Globus pallidus (tissue), 1 donor: ENCODE measurements around the gene GALNTL6.

Source experiments
- DNase-seq: peaks from one replicate; pipeline ENCODE4 v3.0.0-alpha.2; 2015; ENCODE audit warnings: low spot score

GALNTL6 gene

GRCh38 chr4:171993247-171993646 is 180.0 kb downstream of the GALNTL6 start:
- DNase-seq = no peak

- no peak for DNase-seq
These were observed 194.7 kb downstream of the GALNTL6 start for GRCh38 chr4:172007889-172008288.

- DNase-seq = no peak
These were observed 196.4 kb downstream of the GALNTL6 start for GRCh38 chr4:172009446-172010230.

DNA sequence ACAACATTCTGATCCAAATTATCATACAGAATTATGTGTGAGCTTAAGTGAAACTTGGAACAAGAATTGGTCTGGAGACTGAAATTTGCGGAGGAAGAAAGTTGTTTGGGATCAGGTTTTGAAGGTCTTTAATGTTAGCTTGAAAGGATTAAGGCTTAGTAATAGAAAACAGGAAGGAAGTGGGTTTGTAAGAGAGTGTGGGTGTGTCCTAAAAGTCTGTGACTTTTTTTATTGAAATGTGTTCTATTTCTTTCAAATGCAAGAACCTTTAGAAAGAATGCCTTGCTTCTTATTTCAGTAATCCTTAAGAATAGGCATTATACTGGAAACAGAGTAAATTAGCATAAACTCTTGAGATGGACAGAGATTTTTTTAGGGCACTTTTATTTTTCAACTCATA is 198.0 kb downstream of the GALNTL6 start:
- no peak for DNase-seq

- DNase-seq = no peak
These were observed 205.2 kb downstream of the GALNTL6 start for GRCh38 chr4:172018358-172018757.

DNA sequence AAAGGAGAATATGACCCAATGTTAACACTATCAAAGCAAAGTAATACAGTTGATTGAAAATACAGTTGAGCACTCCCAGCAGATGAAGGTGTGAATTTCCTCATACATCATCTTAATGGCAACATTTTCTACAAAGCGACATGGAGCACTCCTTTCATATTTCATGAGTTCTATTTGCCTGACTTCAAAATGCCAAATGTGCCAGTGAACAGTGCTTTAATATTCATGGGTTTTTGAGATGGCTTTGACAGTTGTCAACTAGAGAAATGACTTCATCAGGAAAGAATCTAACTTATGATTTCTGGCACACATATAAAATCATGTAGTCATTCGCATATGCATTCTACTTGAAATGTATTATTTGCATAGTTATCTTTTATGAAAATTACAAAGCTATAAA is 222.4 kb downstream of the GALNTL6 start:
- DNase-seq = no peak

DNA sequence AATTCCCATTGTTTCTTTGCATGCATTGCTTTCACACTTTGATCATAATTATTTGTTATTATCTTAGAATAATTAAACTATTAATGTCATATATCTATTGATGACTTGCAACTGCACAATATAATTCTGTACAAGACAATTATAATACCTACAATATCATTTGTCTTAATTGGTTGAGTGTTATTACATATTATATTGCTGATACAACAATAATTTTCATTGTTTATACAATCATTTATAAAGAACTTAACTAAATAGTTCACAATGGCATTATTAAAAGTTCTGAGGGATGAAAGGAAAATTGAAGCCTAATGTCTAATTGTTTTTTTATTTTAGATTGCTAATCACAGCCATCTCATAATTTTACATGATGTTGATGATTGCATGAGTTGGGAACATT is 227.6 kb downstream of the GALNTL6 start:
- DNase-seq = no peak

- no peak for DNase-seq
These were observed 229.5 kb downstream of the GALNTL6 start for GRCh38 chr4:172042714-172043114.

GRCh38 chr4:172045981-172046380 is 232.8 kb downstream of the GALNTL6 start:
- no peak for DNase-seq

DNA sequence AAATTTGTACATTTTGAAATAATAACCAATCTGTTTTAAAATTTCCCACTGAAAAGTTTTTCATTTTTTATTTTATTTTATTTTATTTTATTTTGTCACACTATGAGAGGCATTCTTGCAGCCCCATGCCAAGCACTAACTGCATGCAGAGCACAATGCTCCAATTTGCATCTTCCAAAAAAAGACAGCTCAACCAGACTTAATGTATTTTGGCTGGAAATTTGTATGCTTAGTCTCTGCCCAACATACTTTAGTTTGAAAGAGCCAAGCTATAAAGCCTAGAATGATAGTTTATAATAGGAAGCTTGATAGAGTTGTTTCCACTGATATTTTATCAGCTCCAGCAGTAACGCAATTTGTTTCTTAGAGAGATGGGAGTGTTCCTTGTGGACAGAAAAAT is 235.5 kb downstream of the GALNTL6 start:
- DNase-seq = no peak

- DNase-seq = no peak
These were observed 237.7 kb downstream of the GALNTL6 start for GRCh38 chr4:172050911-172051310.

GRCh38 chr4:172055046-172055445 is 241.8 kb downstream of the GALNTL6 start:
- no peak for DNase-seq

GRCh38 chr4:172055498-172055897 is 242.3 kb downstream of the GALNTL6 start:
- DNase-seq = no peak

DNA sequence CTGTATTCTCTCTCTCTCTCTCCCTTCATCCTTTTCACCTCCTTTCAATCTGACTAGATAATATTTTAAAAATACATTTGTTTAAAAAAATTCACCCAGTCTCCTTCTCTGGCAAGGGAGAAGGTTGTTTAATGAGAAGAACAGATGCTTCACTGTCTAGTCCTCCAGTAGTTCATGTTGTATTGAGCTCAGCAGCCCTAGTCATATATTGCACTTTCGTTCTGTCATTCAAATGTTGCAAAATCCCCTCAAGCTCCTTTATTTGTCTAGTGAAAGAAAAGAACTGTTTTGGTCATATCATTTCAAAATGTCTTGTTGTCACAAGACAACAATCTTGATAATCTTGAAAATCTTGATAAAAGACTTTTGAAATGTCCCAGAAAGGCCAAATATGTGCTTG is 248.0 kb downstream of the GALNTL6 start:
- DNase-seq = no peak

DNA sequence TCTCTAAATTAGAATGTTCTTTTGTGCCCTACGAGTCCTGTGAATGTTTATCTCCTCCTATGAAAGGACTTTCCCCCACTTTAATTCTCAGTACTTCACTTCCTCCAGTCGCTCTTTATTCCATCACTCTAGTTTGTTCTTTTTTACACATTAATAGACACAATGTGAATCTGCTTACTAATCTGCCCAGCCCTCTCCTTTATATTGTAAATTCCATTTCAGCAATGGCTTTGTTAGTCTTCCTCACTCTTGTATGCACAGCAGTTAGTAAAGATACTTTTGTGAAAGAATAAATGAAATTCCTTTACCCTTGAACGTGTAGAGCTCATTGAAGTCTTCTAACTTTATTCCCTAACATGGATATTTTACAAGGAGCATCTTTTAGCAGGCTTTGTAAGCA is 255.3 kb downstream of the GALNTL6 start:
- no peak for DNase-seq

GRCh38 chr4:172073590-172073989 is 260.4 kb downstream of the GALNTL6 start:
- no peak for DNase-seq

GRCh38 chr4:172083272-172083671 is 270.1 kb downstream of the GALNTL6 start:
- DNase-seq = no peak

DNA sequence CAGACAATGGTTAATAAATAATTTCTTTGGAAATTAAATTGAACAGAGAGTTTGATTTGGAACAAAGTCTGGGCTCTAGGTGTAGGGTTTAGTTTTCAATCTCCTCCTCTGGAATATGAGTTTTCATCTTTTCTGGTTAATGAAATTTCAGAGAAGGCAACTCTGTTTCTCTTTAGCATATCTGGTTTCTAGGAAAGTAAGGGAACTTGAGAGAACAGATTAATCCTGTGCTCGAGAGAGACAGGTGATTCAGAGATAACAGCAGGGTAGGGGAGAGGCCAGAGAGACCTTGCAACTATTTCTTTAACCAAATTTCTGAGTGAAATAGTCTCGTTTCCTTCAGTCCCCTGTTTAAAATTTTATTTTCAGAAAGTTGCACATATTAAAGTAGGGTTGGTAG is 275.4 kb downstream of the GALNTL6 start:
- no peak for DNase-seq

GRCh38 chr4:172095161-172095560 is 282.0 kb downstream of the GALNTL6 start:
- DNase-seq = no peak

DNA sequence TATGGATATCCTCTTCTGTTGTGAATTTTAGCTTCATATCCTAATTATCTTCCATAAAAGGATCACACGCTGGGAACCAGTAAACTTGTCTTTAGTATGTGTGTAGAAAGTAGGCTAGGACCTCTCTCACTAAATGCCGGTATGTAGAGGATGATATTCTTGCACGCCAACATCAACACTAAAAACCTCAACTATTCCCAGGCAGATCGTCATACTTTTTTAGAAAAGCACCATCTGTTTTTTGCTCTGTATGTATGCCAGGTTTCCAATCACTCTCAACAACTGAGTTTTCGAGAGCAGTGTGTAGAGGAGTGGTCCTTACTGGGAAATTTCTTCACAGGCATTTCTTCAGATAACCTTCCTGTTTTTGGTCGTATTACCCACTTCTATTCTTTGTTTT is 283.6 kb downstream of the GALNTL6 start:
- no peak for DNase-seq

- DNase-seq = no peak
These were observed 286.2 kb downstream of the GALNTL6 start for GRCh38 chr4:172099376-172099775.

DNA sequence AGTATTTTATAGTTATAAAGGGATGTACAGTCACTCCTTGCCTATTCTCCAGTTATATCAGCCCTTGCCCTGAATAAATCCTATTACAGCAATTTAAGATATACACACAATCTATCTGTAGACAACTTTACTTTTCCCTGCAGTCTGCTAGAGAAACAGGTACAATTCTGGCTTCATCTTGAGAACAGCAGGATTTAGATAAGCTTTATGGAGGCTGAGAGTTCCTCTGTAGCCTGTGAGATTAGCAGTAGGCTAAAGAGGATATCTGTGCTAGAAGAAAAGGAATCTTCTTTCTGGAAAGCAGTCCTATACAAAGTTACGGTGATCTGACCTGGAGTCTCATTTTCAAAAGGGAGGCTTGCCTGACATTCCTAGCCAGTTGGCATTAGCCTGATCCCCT is 290.3 kb downstream of the GALNTL6 start:
- no peak for DNase-seq

DNA sequence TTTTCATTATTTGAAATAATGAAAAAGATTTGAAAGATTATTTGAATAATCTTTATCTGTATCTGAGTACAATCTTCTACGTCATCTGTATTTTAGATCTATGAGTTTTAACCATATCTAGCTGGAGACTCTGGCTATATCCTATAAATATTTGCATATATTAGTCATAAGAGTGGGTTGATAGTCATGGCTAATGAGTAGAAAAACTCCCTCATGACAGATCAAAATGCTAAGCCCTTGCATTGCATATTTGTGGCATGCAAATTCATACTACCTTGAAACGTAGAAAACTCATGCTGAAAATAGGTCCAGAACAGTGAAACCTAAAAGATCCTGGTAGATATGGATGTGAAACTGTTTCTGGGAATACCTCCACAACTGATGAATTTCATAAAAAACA is 291.3 kb downstream of the GALNTL6 start:
- no peak for DNase-seq

DNA sequence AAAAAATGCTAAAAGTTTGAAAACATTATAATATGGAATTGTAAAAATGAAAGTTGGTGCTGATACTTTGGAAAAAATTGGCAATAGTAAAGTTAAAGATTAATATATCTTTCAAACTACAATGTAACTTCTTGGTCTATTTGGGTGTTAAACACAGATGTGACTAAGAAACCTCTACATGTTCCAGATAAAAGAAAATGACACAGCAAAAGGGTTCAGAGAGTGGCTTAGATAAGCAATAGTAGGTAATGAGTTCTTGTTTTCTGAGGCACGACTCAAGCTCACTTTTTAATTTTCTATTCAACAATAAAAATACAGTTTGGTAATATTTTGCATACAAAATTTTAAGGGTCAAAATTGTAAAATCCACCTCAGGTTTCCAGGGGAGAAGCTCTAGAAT is 292.7 kb downstream of the GALNTL6 start:
- DNase-seq = no peak
